ENCODE data around the gene USP11. TPM values are rescaled to one million over a fixed set of nuclear protein-coding genes. Genes with fewer than 3 reads are reported as not detected.

The USP11 gene
- total RNA-seq, 1 experiment from 2014 or later: 153 TPM

- Histone ChIP-seq H4K5ac (ENCODE audit: insufficient read length, low read depth, low read length) (no peak overlapping the region), H3K27ac (ENCODE audit: insufficient read length, low read depth, low read length) (no peak overlapping the region), H4K20me1 (ENCODE audit: control insufficient read depth, insufficient read depth, insufficient read length) (no peaks in the 10 kb centered on the region), H3K56ac (ENCODE audit: insufficient read length, low read depth, low read length) (no peak overlapping the region), H3K79me2 (ENCODE audit: insufficient read depth, low read length) (peaks cover 38% of the 10 kb centered on the region; the same call in 1 of the 2 replicates), H3K79me1 (ENCODE audit: insufficient read depth, low read depth, low read length, poor library complexity, severe bottlenecking) (peaks cover 15% of the 10 kb centered on the region), H3K4me1 (ENCODE audit: insufficient read depth, low read length) (peaks cover 15% of the 10 kb centered on the region; the same call in 1 of the 2 replicates), H2BK12ac (ENCODE audit: insufficient read length, low read depth, low read length) (no peak overlapping the region), H3K18ac (ENCODE audit: insufficient read length, low read depth, low read length) (no peak overlapping the region), H3K27me3 (ENCODE audit: insufficient read depth, low read length) (no peaks in the 10 kb centered on the region), H4K91ac (ENCODE audit: insufficient read length, low read depth, low read length) (no peak overlapping the region), H3T11ph (ENCODE audit: low read length) (no peak overlapping the region), H2BK120ac (ENCODE audit: low read depth, low read length, poor library complexity, severe bottlenecking) (no peak overlapping the region), H2BK20ac (ENCODE audit: low read depth, low read length, poor library complexity, severe bottlenecking) (no peak overlapping the region), H3K23ac (ENCODE audit: insufficient read length, low read depth, low read length) (no peak overlapping the region), H3K4me2 (ENCODE audit: insufficient read depth, insufficient read length, low read length) (peak overlapping the region; percentile 89), H4K8ac (replicated peaks; ENCODE audit: insufficient read length, low read depth, low read length) (no peak overlapping the region), H2BK15ac (ENCODE audit: low read depth, low read length) (no peak overlapping the region), H3K9ac (ENCODE audit: extremely low read depth, insufficient read length, low read length) (peak overlapping the region; percentile 15), H2AFZ (ENCODE audit: low read length) (no peak overlapping the region), H2AK5ac (ENCODE audit: insufficient read length, low read length) (no peak overlapping the region), H2BK5ac (ENCODE audit: insufficient read length, low read length) (no peak overlapping the region), H3K9me3 (ENCODE audit: control insufficient read depth, low read depth, low read length) (no peaks in the 10 kb centered on the region), H3K14ac (ENCODE audit: insufficient read depth, low read length) (no peak overlapping the region), H3K23me2 (ENCODE audit: insufficient read length, low read depth, low read length, poor library complexity, severe bottlenecking) (peaks cover 14% of the 10 kb centered on the region), H3K4ac (ENCODE audit: low read depth, low read length) (no peak overlapping the region)
- Mint-ChIP-seq H3K27ac (peak overlapping the region; percentile 38 to 87 (median 69)), H3K36me3 (ENCODE audit: insufficient read depth in 1 of 3, low read depth in 3 of 3) (peaks cover 64 to 68% (median 66%) of the 10 kb centered on the region in 3 experiments), H3K4me3 (peak overlapping the region; percentile 96 to 97), H3K9me3 (peaks cover 2% of the 10 kb centered on the region in 2 experiments; a peak in 4 of 5 replicates), H3K27me3 (ENCODE audit: low read depth) (no peaks in the 10 kb centered on the region; the same call in 1 of the 2 replicates), H3K4me1 (peaks cover 47 to 53% of the 10 kb centered on the region in 2 experiments)
- WGBS (ENCODE audit: extremely low coverage, insufficient read length, low lambda C conversion rate): no CpG with 5 or more reads among the region's 3 CpGs
- no peak for DNase-seq
- no peak for TF ChIP-seq CTCF (conservative IDR thresholded peaks at IDR 0.05)
Measured at GRCh38 chrX:47196098-47196497, 36.7 kb upstream of the USP11 start.
